ENCODE results near the gene PCDHA5. TPM values are rescaled to one million over a fixed set of nuclear protein-coding genes. Genes with fewer than 3 reads are reported as not detected.
"Not testable (repeated sequence)": the region's sequence is repeated elsewhere in the genome, so short reads cannot be mapped to it uniquely, and the experiment has no call there.

Gene PCDHA5
- total RNA-seq, 4 donors from 2014 or later, result 0.09 to 0.19 (median 0.15) TPM; not detected in 1

DNA sequence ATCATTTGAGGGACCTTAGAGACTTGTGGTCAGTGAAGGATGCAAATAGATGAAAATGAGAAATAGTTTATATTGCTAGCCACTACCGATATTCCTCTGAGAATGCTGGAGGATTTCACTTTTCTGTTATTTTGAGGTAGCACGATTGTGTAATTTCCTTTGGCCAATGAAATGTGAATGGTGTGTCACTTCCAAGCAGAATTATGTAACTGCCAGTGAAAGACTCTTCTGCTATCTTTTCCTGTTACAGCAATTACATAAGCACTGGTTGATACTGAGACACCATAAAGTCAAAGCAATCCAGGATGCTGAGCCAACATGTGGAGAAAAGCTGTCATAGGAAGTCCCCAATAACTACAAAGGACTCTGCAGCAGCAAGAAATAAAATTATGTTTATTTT, 30.3 kb upstream of the PCDHA5 start:
- H3K27me3 ChIP-seq, result peaks cover 0 to 61% (median 0%) of the 10 kb centered on the region in 4 donors
- peaks cover 0 to 78% (median 43%) of the 10 kb centered on the region in 3 donors for H3K9me3 ChIP-seq
- TF ChIP-seq, protein P1, sequence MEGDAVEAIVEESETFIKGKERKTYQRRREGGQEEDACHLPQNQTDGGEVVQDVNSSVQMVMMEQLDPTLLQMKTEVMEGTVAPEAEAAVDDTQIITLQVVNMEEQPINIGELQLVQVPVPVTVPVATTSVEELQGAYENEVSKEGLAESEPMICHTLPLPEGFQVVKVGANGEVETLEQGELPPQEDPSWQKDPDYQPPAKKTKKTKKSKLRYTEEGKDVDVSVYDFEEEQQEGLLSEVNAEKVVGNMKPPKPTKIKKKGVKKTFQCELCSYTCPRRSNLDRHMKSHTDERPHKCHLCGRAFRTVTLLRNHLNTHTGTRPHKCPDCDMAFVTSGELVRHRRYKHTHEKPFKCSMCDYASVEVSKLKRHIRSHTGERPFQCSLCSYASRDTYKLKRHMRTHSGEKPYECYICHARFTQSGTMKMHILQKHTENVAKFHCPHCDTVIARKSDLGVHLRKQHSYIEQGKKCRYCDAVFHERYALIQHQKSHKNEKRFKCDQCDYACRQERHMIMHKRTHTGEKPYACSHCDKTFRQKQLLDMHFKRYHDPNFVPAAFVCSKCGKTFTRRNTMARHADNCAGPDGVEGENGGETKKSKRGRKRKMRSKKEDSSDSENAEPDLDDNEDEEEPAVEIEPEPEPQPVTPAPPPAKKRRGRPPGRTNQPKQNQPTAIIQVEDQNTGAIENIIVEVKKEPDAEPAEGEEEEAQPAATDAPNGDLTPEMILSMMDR (IDR thresholded peaks at IDR 0.05), result no peak
- no peak for TF ChIP-seq POLR2A (IDR thresholded peaks at IDR 0.05)
- no peaks in the 10 kb centered on the region for H3K36me3 ChIP-seq
- 22 to 49% methylated on average over 2 of the region's 2 CpGs for WGBS, 2 donors
- intact Hi-C loops (cut with DNase I), result no loop called here
- no peak overlapping the region for H3K4me3 ChIP-seq
- no peak for DNase-seq
- H3K27ac ChIP-seq, result no peak overlapping the region
- H3K4me1 ChIP-seq, result no peaks in the 10 kb centered on the region

GRCh38 chr5:140794595-140795258, 26.7 kb upstream of the PCDHA5 start, which contains the start of gene PCDHA2:
Gene PCDHA2, plus strand, starts transcription at chr5:140794852.
- DNase-seq, result no peak
- no peak for TF ChIP-seq POLR2A (IDR thresholded peaks at IDR 0.05)
- TF ChIP-seq, protein P1 (IDR thresholded peaks at IDR 0.05), result no peak
- intact Hi-C loops (cut with DNase I), result no loop called here
- Histone ChIP-seq H3K4me3 (peak within 1 kb of the TSS in 1 of 4 donors; percentile 28), H3K9me3 (peaks cover 0 to 55% (median 33%) of the 10 kb centered on the region in 3 donors), H3K27ac (no peak within 1 kb of the TSS), H3K36me3 (no peaks in the 10 kb centered on the region), H3K4me1 (no peaks in the 10 kb centered on the region), H3K27me3 (peaks cover 0 to 29% (median 0%) of the 10 kb centered on the region in 4 donors)
- 26 to 35% methylated on average over 18 to 27 of the region's 27 CpGs for WGBS, 2 donors

- intact Hi-C loops (cut with DNase I), result no loop called here
- Histone ChIP-seq H3K4me3 (peak overlapping the region in 1 of 4 donors; percentile 28), H3K4me1 (no peaks in the 10 kb centered on the region), H3K36me3 (no peaks in the 10 kb centered on the region), H3K9me3 (peaks cover 0 to 54% (median 33%) of the 10 kb centered on the region in 3 donors), H3K27me3 (peaks cover 0 to 29% (median 0%) of the 10 kb centered on the region in 4 donors), H3K27ac (no peak overlapping the region)
- 29 to 39% methylated on average over 12 to 13 of the region's 15 CpGs for WGBS, 2 donors
- no peak for TF ChIP-seq POLR2A (IDR thresholded peaks at IDR 0.05)
- TF ChIP-seq, protein P1 (IDR thresholded peaks at IDR 0.05), result no peak
- DNase-seq, result no peak
Observed at GRCh38 chr5:140795259-140795641, 26.2 kb upstream of the PCDHA5 start.

DNA sequence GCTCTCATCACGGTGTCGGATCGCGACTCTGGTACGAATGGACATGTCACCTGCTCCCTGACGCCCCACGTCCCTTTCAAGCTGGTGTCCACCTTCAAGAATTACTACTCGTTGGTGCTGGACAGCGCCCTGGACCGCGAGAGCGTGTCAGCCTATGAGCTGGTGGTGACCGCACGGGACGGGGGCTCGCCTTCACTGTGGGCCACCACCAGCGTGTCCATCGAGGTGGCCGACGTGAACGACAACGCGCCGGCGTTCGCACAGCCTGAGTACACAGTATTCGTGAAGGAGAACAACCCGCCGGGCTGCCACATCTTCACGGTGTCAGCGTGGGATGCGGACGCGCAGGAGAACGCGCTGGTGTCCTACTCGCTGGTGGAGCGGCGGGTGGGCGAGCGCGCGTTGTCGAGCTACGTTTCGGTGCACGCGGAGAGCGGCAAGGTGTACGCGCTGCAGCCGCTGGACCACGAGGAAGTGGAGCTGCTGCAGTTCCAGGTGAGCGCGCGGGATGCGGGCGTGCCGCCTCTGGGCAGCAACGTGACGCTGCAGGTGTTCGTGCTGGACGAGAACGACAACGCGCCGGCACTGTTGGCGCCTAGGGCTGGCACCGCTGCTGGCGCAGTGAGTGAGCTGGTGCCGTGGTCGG, 25.2 kb upstream of the PCDHA5 start:
- H3K36me3 ChIP-seq; DNase-seq; H3K4me3 ChIP-seq; H3K4me1 ChIP-seq; intact Hi-C loops (cut with DNase I); H3K27ac ChIP-seq: not testable (repeated sequence)
- H3K27me3 ChIP-seq, result peaks cover 0 to 32% (median 0%) of the 10 kb centered on the region in 4 donors
- 75 to 78% methylated on average over 27 to 38 of the region's 72 CpGs for WGBS, 2 donors
- peaks cover 0 to 58% (median 39%) of the 10 kb centered on the region in 3 donors for H3K9me3 ChIP-seq

- TF ChIP-seq, protein P1 (IDR thresholded peaks at IDR 0.05), result no peak
- no peak for TF ChIP-seq POLR2A (IDR thresholded peaks at IDR 0.05)
- H3K27ac ChIP-seq, result no peak overlapping the region
- peaks cover 0 to 35% (median 0%) of the 10 kb centered on the region in 4 donors for H3K27me3 ChIP-seq
- no peaks in the 10 kb centered on the region for H3K4me1 ChIP-seq
- H3K4me3 ChIP-seq, result no peak overlapping the region
- intact Hi-C loops (cut with DNase I), result no loop called here
- WGBS, 2 donors, result 65 to 70% methylated on average over 17 to 25 of the region's 39 CpGs
- peaks cover 0 to 63% (median 44%) of the 10 kb centered on the region in 3 donors for H3K9me3 ChIP-seq
- H3K36me3 ChIP-seq, result no peaks in the 10 kb centered on the region
- no peak for DNase-seq
Observed at GRCh38 chr5:140796718-140797095, 24.7 kb upstream of the PCDHA5 start.
